Raji (cell line): Measurements from ENCODE around the gene TEDC1.

Experiments used
- POLR2A ChIP-seq: IDR thresholded peaks from 2 replicates; pipeline ENCODE4 v1.6.1; 2011; ENCODE audit warnings: low read depth, low read length, control low read depth; ENCODE audit not compliant: insufficient read depth

The TEDC1 gene

GRCh38 chr14:105502446-105503295 lies 11.6 kb downstream of the TEDC1 start:
- no peak for TF ChIP-seq POLR2A

GRCh38 chr14:105503296-105503640 lies 12.2 kb downstream of the TEDC1 start:
- TF ChIP-seq POLR2A = no peak

GRCh38 chr14:105503935-105504692 lies 13.1 kb downstream of the TEDC1 start:
- TF ChIP-seq POLR2A = no peak

GRCh38 chr14:105505101-105505500 lies 14.1 kb downstream of the TEDC1 start:
- no peak for TF ChIP-seq POLR2A

DNA sequence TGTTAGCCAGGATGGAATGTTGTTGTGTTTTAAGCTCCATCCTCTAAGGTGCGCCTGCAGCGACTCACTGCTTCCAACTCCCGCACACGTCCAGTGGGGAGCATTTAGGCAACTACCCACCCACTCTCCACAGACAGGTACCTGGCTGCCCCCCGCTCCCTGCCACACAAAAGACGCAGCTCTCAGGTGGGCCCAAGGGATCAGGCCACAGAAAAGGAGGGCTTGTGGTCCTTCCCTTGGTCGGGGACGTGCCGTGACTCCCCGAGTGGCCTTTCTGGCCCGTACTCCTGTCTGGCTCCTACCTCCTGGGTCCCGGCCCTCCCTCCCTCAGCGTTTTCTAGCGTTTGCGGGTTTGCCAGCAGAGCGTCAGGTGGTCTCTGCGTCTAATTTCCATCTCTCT lies 16.2 kb downstream of the TEDC1 start:
- no peak for TF ChIP-seq POLR2A

DNA sequence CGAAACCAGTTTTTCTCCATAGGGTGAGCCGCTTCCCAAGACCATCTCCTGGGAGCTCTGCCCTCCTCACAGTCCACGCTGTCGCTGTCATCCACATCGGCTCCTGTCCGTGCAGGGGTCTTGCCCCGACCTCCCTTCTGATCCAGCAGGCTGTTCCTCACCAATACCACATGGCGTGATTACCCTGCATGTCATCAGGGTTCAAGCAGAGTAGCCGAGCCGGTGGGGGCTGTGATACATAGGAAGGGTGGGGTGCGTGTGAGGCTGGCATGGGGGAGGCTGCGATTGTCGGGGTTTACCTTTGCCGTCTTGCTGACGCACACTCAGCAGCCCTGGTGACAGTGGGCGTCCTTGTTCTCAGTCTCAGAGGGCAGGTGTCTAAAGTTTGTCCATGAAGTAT lies 17.0 kb downstream of the TEDC1 start:
- no peak for TF ChIP-seq POLR2A

GRCh38 chr14:105508601-105509000 lies 17.6 kb downstream of the TEDC1 start:
- no peak for TF ChIP-seq POLR2A

DNA sequence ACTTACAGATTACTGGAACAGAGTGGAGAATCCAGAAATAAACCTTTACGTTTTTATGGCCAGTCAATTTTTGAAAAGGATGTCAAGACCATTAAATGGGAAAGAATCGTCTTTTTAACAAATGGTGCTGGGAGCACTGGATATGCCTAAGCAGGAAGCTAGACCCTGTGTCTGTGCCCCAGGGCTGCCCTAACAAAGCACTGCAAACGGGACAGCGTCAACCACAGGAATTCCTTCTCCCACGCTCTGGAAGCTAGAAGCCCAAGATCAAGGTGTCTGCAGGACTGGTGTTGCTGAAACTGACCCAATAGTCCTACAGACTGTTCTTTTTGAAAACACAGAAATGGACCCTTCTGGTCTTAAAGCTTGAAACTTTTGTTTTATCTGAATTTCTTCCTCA lies 26.1 kb downstream of the TEDC1 start:
- no peak for TF ChIP-seq POLR2A

GRCh38 chr14:105519946-105520698 lies 29.1 kb downstream of the TEDC1 start:
- no peak for TF ChIP-seq POLR2A

DNA sequence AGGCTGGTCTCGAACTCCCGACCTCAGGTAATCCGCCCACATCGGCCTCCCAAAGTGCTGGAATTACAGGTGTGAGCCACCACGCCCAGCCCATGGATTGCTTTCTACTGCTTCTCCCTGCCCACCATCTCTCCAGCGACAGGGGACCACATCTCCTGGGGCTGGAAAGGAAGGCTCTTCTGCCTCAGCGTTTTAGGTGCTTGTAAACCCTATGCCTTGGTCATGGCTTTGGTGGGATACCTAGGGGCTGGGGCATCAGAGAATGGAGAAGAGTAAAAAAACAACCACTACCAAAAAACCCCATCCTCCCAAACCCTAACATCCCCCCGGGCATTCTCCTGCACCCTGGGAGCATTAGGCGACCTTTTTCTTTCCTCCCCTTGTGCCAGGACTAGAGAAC lies 34.3 kb downstream of the TEDC1 start:
- no peak for TF ChIP-seq POLR2A

DNA sequence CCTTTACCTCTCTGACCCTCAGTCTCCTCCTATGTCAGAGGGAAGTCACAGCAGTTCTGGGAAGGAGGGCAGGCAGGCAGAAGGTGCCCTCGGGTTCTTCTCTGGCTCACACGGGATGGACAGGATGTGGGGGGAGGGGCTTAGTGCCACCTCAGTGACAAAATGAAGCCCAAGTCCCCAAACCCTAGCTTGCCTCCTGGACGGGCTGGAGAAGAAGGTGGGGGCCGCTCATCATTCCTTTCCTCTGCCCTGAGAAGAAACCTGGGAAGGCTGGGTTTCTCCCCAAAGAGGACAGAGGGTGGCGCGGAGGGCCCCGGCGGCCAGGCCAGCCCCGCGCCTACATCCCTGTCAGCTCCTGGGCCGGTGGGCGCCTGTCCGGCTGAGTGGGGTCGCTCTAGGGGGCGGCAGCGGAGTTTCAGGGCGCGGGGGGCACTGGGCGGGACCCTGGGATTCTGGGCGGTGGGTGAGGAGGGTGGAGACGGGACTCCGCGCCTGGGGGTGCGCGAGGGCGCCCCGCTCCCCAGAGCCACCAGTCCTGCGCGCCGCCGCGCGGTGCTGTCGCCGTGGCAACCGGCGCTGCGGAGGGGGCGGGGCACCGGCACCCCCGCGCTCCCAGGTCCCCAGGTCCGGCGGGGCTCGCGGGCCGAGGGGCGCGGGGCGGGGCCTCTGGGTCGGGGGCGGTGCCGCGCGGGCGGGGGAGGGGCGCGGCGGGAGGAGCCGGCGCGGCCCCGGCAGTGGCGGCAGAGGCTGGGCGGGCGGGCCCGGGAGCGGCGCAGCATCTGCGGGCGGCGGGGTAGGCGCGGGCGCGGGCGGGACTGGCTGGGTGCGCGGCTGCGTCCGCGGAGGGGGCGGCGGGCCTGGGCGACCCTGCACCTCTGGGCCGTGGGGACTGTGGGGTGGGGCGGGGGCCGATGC lies 35.1 kb downstream of the TEDC1 start, which contains the start of gene TMEM121:
Gene TMEM121, plus strand, starts transcription at position 723 of the 915 bp plus-strand sequence. CDS start 2,252 bp downstream, outside the sequence.
- no peak for TF ChIP-seq POLR2A

- TF ChIP-seq POLR2A = no peak
These were observed 35.8 kb downstream of the TEDC1 start for GRCh38 chr14:105526776-105527380.

DNA sequence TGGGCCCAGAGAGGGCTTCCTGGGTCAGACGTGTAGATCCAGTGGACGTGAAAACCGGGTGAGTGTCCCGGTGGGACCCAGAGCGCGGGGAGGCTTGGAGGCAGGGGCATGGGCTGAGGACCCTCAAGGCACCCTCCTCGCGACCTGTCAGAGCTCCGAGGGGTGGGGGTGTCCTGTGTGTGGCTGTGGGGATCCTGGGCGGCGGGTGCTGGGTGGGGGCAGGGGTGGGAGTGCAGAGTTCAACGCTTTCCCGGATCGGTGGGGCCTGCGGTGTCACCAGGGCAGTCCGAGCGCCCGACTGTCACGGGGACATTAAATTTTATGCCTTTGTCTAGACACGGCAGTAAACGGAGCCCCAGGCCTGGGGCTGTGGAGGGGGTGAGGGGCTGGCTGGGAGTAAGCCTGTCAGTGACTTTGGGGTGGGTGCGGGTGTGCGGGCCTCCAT lies 36.4 kb downstream of the TEDC1 start:
- no peak for TF ChIP-seq POLR2A

GRCh38 chr14:105527826-105528585 lies 37.0 kb downstream of the TEDC1 start:
- TF ChIP-seq POLR2A = peak; percentile 47
